Measurements from ENCODE around the gene EIPR1. TPM values are rescaled to one million over a fixed set of nuclear protein-coding genes. Genes with fewer than 3 reads are reported as not detected.
A peak's percentile ranks its signal among the peaks of the same experiment; 100 is the strongest.
"Not testable (repeated sequence)": the region's sequence is repeated elsewhere in the genome, so short reads cannot be mapped to it uniquely, and the experiment has no call there.

Gene EIPR1
- total RNA-seq, 1 donor from 2014 or later, result 10.9 TPM

DNA sequence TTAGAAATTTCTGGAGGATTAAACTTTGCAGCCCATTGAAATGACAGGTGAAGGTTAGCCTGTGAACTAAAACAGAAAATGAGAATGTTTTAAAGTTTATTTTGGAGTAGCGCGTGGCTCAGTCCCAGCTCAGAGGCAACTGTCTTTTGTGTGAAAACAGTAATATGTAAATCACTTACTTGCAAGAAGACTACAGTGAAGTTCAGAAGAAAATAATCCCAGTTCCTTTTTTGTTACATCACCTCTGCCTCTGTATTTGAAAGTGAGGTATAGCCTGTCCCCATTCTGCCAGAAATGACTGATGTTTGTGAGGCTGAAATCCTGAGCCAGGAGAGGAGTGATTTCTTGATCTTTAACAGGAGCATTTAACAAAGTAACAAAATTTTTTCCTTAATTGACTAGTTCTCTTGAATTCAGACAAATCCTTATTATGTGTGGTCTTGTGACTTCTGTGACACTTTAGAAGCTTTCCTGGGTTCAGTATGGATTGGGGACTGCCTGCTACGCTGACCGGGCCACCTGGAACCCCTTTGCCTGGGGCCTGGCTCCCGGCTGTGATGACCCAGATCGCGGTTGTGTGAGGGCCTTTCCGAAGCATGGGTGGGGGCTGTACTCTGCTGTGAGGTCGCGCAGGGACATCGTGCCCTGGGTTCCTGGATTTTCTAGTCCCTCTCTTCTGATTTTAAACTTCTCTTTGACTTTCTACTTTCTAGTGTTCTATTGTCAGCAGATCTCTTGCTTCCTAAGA is 26.1 kb upstream of the EIPR1 start:
- DNase-seq (ENCODE audit: low spot score), result no peak
- ATAC-seq, result no peak

DNA sequence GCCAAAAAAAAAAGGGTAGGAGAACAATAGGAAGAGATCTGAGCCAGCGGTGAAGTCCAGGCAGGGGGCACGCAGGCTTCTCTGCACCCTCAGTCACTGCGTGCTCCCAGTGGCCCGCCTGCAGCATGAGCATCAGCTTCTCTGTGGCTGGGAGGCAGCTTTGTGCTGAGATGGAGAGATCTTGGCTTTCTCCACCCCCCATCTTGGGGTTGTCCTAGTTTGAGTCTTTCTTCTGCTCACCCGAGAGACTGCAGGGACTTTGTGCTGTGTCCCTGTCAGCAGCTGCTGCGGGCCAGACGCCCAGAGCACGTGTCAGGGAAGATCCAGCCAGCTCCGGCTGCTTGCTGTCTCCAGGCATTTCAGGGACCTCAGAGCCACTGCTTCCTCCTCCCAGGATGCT is 22.2 kb upstream of the EIPR1 start:
- ATAC-seq, result peak; percentile 36
- no peak for DNase-seq (ENCODE audit: low spot score)

DNA sequence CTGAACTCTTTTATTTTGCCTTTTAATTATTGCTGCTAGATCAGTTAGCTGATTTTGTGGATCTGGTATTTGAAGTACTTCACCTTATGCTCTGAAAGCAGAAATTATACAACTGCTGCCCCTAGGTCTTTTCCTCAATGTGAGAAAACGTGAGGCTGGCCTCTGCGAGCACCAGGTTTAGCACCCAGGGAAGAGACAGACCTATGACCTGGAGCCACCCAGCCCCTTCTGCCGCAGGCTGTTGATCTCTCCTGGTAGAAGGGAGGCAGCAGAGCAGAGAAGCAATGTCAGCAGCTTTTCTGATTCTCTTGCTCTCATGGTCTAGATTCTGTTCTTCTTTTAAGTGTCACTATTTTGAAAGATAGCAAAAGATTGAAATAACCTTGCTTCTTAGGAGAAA is 21.8 kb upstream of the EIPR1 start:
- no peak for DNase-seq (ENCODE audit: low spot score)
- ATAC-seq, result no peak

DNA sequence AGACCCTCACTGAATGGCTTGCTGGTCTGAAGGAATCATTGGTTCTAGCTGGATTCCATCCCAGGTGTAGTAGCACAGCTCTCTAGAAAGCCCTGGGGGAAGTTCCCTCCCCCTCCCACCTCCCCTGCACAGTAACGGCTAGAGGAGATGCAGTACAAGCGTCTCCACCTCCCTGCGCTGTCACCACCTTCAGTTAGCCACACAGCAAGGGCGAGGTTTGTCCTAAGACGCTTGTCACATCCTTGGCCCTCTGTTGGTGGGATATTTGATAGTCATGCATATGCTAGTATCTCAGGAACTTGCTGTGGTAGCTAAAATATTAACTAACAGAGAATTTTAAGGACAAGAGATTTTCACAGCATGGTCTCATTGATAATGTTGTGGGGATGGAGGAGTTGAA is 21.2 kb upstream of the EIPR1 start:
- no peak for ATAC-seq
- no peak for DNase-seq (ENCODE audit: low spot score)

DNA sequence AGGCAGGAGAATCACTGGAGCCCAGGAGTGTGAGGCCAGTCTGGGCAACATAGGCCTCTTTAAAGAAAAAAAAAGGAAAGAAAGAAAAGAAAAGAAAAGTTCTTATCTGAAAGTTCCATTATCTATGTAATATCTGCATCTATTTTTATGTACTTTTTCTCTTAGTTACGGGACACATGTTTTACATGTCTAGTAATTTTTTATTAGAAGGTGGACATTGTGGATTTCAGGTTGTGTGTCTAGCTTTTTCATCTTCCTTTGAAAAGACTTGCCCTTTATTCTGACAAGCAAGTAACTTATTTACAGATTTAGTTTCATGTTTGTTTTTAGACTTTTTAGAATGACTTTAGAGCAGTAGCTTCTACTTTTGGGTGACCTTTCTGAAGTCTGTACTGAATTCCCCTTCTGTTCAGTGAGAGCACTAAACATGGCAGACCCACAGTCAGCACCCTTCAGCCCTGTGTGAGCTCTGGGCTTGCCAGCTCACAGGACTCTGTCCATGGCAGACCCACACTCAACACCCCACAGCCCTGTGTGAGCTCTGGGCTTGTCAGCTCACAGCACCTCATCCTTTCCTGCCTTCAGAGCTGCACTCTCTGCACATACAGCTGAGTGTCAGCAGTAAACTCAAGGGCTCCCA is 19.4 kb upstream of the EIPR1 start:
- ATAC-seq (no peak), DNase-seq (ENCODE audit: low spot score) (no peak)

DNA sequence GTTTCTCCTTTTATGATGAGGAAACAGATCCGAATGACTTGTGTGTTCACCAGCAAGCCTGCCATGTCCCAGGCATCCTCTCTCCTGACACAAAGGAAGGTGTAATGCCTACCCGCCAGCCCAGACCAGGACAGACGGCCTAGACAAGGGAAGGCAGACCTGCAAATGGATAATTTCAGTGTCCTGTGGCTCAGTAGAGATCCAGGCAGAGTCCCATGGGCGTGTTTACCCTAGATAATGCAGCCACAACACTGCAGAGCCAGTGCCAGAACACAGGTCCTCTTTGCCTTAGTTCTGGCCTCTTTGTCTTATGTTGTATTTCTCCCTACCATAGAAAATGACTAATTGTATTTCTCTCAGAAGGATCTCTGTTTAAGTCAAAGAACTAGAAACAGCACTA is 14.6 kb upstream of the EIPR1 start:
- DNase-seq (ENCODE audit: low spot score) (no peak), ATAC-seq (no peak)

DNA sequence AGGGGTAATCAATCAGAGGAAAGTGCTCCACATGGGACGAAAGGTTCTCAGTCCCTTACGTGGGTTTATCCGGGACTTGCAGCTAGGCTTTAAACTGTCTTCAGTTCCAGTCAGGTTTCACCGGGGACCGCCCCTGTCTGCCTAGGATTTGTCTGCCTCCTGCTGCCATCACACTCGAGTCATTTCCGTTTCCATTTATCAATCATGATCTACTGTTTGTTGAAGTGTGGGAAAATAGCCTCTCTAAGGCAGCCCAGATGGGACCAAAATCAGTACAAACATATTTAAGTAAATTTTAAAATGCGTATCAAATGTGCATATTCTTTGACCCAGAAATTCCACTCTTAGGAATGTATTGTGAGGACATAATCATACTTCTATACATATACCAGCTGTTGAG is 12.4 kb upstream of the EIPR1 start:
- no peak for DNase-seq (ENCODE audit: low spot score)

DNA sequence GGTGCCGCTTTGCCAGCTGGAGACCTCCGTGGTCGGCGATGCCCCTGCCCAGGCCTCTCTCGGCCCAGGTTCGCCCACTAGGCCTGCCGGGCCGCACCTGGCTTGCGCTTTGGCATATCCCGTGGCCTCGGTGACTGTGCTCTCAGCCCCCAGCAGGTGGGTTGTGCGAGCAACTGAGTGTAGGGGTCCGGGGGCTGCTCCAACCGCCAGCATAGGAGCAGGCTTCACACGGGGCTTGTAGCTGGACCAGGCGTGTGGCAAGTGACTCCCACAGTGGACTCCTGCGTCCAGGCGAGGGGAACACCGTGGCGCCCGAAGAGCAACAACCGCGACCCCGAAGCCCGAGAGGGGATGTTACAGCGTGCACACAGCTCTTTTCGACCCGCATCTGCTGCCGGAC is 11.6 kb upstream of the EIPR1 start:
- ATAC-seq (no peak), DNase-seq (ENCODE audit: low spot score) (no peak)

More for the DNA sequence above, 12.4 kb upstream of the EIPR1 start:
- no peak for ATAC-seq

DNA sequence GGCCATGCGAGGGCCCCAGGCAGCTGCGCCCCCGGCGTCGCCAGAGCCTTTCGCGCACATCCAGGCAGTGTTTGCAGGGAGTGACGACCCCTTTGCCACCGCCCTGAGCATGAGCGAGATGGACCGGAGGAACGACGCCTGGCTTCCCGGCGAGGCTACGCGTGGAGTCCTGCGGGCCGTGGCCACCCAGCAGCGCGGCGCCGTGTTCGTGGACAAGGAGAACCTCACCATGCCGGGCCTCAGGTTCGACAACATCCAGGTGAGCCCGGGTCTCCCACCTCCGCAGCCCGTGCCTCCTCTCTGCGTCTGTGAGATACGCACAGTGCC is 10.8 kb upstream of the EIPR1 start:
- ATAC-seq, result no peak
- no peak for DNase-seq (ENCODE audit: low spot score)

DNA sequence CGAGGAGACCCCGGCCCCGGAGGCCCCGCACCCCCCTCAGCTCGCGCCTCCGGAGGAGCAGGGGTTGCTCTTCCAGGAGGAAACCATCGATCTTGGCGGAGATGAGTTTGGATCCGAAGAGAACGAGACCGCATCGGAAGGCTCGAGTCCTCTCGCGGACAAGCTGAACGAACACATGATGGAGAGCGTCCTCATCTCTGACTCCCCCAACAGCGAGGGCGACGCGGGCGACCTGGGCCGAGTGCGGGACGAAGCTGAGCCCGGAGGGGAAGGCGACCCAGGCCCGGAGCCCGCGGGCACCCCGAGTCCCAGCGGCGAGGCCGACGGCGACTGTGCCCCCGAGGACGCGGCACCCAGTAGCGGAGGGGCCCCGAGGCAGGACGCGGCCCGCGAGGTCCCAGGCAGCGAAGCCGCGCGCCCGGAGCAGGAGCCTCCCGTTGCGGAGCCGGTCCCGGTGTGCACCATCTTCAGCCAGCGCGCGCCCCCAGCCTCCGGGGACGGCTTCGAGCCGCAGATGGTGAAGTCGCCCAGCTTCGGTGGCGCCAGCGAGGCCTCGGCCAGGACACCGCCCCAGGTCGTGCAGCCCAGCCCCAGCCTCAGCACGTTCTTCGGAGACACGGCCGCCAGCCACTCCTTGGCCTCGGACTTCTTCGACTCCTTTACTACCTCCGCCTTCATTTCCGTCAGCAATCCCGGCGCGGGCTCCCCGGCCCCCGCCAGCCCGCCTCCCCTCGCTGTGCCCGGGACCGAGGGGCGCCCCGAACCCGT is 10.2 kb upstream of the EIPR1 start:
- ATAC-seq, result no peak
- DNase-seq (ENCODE audit: low spot score), result no peak

DNA sequence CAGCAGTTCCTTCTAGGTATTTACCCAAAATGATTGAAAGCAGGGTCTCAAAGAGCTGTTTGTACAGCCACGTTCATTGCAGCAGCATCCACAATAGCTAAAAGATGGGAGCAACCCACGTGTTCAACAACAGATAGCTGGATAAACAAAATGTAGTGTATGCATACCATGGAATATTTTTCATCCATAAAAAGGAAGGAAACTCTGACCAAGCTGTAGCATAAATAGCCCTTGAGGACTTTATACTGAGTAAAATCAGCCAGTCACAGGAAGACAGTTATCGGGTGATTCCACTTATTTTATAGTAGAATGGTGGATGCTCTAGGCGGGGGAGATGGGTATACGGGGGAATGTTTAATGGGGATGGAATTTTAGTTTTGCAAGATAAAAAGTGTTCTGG is 9.4 kb upstream of the EIPR1 start:
- DNase-seq (ENCODE audit: low spot score), result no peak
- ATAC-seq, result no peak

DNA sequence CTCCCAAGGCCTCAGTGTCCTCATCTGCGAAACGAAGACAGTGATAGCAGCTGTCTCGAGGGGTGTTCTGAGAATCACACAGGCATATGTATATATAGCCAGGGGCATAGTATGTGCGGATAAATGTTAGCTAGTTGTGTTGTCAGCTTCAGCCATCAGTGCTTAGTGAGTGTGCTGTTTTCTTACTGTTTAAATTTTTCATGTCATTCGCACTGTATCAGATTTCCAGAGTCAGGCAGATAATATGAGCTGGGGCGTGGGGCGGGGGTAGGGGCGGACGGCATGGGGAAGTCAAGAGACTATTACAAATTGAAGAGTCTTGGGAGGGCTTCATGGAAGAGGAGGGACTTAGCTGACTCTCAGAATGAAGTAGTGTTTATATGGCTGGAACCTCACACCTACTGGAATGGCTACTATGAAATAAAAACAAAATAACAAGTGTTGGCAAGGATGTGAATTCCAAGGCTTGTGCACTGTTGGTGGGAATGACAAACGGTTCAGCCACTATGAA is 8.9 kb upstream of the EIPR1 start:
- ATAC-seq (no peak), DNase-seq (ENCODE audit: low spot score) (no peak)

DNA sequence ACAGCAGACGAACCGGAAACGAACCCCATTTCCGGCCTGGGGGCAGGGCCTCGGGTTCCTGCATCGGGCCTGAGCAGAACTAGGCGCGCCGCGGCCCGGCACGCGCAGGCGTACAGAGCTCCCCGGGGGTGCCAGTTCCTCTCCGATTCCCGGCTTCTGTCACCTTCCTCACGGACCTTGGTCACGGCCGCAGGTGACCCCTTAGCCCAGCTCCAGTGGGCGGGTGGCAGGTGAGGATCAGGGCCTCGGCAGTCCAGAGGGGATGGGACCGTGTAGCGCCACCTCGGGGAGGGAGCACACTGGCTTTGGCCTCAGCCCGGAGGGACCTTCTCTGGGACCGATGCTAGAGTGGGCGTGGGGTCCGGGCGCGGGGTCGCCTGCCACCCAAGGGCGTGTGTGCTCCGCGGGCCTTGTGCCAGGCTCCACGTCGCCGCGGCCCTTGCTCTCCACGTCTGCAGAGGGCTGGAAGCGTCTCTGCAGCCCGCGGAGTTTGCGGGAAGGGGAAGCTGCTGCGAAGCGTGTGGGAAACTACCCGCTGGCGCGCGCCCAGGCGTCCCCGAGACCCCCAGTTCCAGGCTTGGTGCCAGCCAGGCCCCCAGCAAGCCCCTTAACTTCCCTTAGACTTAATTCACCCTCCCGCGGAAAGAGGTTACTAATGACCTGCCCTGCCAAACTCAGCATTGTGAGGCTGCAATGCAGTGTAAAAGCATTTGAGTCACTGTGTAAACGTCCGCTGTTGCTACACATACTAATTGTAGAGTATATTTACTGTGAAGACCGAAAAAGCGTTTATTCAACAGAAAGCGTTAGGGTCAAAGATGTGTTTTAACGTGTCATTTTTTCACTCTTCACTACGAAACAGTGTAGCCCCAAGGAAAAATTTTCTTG is 2.3 kb upstream of the EIPR1 start, which contains the start of gene TRAPPC12:
TSS of gene TRAPPC12 (plus strand) at position 48 of the 888 bp plus-strand sequence. CDS start 7,930 bp downstream, outside the sequence.
- peak; percentile 96 for DNase-seq (ENCODE audit: low spot score)
- peak; percentile 84 for ATAC-seq

DNA sequence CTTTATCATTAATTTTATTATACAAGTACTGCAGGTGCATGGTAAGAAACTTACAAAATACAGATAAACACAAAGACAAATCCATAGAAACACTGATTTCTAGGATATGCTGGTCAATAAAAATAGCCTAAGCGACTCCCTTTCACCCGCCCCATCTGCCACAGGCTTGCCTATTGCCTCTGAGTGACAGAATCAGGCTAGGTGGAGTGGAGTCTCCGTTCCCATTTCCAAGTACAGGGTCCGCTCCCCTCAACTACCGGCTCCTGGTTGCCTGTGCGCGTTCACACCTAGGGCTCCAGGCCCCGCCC is 1.7 kb upstream of the EIPR1 start:
- ATAC-seq (no peak), DNase-seq (ENCODE audit: low spot score) (no peak)

DNA sequence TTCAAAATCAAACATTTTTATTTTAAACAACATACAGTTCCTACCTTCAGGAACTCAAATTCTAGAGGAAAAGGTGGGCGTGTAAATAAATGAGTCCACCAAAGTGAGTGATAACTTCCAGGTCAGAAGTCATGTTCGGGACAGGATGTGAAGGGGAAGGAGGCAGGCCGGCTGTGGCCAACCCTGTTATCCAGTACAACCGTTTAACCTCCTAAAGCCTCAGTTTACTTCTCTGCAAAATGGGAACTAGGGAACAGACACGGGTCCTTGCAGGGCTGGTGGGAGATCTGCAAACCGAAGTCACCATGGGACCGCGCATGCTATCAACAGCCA is 373 bp downstream of the EIPR1 start:
- ATAC-seq, result peak; percentile 2

DNA sequence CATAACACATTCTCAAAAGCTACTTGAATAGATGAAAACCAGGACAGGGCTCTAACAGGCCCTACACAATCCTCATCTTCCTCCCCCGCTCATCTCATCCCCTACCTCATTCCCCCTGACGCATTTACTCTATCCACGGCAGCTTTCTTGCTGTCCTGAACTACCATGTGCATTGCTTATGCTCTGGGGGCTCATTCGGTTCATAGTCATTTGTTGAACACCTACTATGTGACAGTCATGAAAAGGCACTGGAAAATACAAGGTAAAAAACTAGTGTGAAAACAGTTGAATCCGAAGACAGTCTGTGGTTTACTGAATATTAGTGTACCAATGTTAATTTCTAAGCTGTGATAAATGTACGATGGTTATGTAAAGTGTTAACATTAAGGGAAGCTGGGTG is 797 bp downstream of the EIPR1 start:
- DNase-seq (ENCODE audit: low spot score) (no peak), ATAC-seq (no peak)

More for the DNA sequence above, 373 bp downstream of the EIPR1 start:
- DNase-seq (ENCODE audit: low spot score), result no peak

DNA sequence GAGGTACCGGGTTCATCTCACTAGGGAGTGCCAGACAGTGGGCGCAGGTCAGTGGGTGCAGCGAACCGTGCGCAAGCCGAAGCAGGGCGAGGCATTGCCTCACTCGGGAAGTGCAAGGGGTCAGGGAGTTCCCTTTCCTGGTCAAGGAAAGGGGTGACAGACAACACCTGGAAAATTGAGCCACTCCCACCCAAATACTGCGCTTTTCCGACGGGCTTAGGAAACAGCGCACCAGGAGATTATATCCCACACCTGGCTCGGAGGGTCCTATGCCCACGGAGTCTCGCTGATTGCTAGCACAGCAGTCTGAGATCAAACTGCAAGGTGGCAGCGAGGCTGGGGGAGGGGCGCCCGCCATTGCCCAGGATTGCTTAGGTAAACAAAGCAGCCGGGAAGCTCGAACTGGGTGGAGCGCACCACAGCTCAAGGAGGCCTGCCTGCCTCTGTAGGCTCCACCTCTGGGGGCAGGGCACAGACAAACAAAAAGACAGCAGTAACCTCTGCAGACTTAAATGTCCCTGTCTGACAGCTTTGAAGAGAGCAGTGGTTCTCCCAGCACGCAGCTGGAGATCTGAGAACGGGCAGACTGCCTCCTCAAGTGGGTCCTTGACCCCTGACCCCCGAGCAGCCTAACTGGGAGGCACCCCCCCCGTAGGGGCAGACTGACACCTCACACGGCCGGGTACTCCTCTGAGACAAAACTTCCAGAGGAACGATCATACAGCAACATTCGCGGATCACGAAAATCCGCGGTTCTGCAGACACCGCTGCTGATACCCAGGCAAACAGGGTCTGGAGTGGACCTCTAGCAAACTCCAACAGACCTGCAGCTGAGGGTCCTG is 8.1 kb downstream of the EIPR1 start:
- DNase-seq (ENCODE audit: low spot score); ATAC-seq: not testable (repeated sequence)

DNA sequence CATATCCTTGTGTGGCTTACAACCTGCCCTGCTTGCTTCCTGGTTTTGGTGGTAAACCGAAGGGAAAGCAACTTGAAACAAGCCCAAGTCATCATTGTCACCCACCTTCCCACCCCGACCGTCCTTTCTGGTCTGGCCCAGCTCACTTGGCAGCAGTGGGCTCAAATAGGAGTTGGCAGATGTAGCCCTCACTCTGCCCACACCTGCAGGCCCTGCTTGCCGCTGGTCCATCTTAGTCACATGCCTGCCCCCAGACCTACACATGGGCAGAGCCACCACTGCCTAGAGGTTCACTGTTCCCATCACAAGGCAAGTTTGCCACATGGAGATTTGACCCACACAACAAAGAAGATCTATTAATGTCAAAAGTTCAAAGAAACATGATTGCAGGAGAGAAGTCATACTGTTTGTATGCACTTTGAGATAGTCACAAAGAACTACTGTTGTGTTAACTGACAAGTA is 9.3 kb downstream of the EIPR1 start:
- no peak for ATAC-seq
- DNase-seq (ENCODE audit: low spot score), result no peak

DNA sequence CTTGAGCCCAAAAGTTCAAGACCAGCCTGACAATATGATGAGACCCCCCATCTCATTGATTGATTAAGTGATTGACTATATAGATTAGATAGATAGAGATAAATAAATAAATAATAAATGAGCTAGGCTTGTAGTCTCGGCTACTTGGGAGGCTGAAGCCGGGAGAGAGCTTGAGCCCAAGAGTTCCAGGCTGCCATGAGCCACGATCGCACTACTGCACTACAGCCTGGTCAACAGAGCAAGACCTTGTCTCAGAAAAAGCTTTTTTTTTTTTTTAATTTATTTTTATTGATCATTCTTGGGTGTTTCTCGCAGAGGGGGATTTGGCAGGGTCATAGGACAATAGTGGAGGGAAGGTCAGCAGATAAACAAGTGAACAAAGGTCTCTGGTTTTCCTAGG is 12.4 kb downstream of the EIPR1 start:
- DNase-seq (ENCODE audit: low spot score), result no peak
- ATAC-seq, result no peak

All from left lobe of liver (tissue), 2 donors.